ENCODE measurements around the gene FOXP1. TPM values are rescaled to one million over a fixed set of nuclear protein-coding genes. Genes with fewer than 3 reads are reported as not detected.

The FOXP1 gene
- total and polyA plus RNA-seq, 4 donors: 4.9 to 35.4 (median 32.0) TPM

DNA sequence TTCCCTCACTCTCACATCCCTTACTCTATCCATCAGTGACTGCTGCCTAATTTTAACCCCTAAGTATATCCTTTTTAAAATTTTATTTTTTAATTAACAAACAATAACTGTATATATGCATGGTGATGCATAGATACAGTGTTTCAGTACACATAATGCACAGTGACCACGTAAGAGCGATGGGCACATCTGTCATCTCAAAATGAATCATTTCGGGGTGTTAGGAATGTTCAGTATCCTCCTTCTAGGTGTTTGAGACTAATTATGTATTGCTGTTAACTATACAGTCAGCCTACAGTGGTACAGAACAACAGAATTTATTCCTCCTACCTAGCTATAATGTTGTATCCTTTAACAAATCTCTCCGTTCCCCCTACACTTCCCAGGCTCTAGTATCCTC, 307.0 kb downstream of the FOXP1 start:
- TF ChIP-seq FOXA2 (IDR thresholded peaks at IDR 0.05): no peak
- no peak for TF ChIP-seq SP1 (IDR thresholded peaks at IDR 0.05)
- Histone ChIP-seq H3K4me1 (ENCODE audit: control insufficient read depth in 4 of 4, insufficient read depth in 4 of 4, low read length in 3 of 4) (no peaks in the 10 kb centered on the region), H3K9ac (ENCODE audit: low read depth in 1 of 2, low read length in 2 of 2) (no peak overlapping the region), H3K27ac (ENCODE audit: low read depth in 1 of 2, low read length in 2 of 2) (no peak overlapping the region), H3K9me3 (ENCODE audit: control insufficient read depth in 4 of 4, low read length in 3 of 4) (no peaks in the 10 kb centered on the region), H3K27me3 (ENCODE audit: control insufficient read depth in 4 of 4, insufficient read depth in 4 of 4, low read length in 3 of 4) (no peaks in the 10 kb centered on the region), H3K4me3 (ENCODE audit: low read depth in 1 of 3, low read length in 3 of 3) (no peak overlapping the region), H3K36me3 (ENCODE audit: control insufficient read depth in 4 of 4, insufficient read depth in 3 of 4, low read depth in 1 of 4, low read length in 3 of 4) (no peaks in the 10 kb centered on the region)
- 97% methylated on average over 4 of the region's 4 CpGs for WGBS
- no peak for DNase-seq (ENCODE audit: low spot score)

DNA sequence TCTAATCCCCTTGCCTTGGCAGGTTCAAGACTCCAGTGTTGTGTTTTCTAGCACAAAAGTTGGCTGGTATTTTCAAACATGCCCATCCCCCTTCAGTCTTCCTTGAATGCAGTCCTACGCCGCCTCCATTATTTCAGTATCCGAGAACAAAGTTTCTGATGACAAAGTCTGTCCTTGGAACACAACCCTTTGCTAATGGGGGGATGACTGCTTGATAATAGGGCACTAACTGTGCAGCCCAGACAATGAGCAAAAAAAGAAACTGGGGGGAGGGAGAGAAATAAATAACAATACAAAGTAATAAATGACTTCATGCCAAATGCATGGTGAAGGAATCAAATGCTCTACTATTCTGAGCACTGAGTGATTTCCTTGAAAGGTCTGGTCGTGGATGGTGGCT, 310.1 kb downstream of the FOXP1 start:
- Histone ChIP-seq H3K4me3 (ENCODE audit: low read depth in 1 of 3, low read length in 3 of 3) (no peak overlapping the region), H3K36me3 (ENCODE audit: control insufficient read depth in 4 of 4, insufficient read depth in 3 of 4, low read depth in 1 of 4, low read length in 3 of 4) (no peaks in the 10 kb centered on the region), H3K9ac (ENCODE audit: low read depth in 1 of 2, low read length in 2 of 2) (no peak overlapping the region), H3K9me3 (ENCODE audit: control insufficient read depth in 4 of 4, low read length in 3 of 4) (no peaks in the 10 kb centered on the region), H3K27me3 (ENCODE audit: control insufficient read depth in 4 of 4, insufficient read depth in 4 of 4, low read length in 3 of 4) (no peaks in the 10 kb centered on the region), H3K27ac (ENCODE audit: low read depth in 1 of 2, low read length in 2 of 2) (no peak overlapping the region), H3K4me1 (ENCODE audit: control insufficient read depth in 4 of 4, insufficient read depth in 4 of 4, low read length in 3 of 4) (no peaks in the 10 kb centered on the region)
- TF ChIP-seq, protein P1, sequence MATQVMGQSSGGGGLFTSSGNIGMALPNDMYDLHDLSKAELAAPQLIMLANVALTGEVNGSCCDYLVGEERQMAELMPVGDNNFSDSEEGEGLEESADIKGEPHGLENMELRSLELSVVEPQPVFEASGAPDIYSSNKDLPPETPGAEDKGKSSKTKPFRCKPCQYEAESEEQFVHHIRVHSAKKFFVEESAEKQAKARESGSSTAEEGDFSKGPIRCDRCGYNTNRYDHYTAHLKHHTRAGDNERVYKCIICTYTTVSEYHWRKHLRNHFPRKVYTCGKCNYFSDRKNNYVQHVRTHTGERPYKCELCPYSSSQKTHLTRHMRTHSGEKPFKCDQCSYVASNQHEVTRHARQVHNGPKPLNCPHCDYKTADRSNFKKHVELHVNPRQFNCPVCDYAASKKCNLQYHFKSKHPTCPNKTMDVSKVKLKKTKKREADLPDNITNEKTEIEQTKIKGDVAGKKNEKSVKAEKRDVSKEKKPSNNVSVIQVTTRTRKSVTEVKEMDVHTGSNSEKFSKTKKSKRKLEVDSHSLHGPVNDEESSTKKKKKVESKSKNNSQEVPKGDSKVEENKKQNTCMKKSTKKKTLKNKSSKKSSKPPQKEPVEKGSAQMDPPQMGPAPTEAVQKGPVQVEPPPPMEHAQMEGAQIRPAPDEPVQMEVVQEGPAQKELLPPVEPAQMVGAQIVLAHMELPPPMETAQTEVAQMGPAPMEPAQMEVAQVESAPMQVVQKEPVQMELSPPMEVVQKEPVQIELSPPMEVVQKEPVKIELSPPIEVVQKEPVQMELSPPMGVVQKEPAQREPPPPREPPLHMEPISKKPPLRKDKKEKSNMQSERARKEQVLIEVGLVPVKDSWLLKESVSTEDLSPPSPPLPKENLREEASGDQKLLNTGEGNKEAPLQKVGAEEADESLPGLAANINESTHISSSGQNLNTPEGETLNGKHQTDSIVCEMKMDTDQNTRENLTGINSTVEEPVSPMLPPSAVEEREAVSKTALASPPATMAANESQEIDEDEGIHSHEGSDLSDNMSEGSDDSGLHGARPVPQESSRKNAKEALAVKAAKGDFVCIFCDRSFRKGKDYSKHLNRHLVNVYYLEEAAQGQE (IDR thresholded peaks at IDR 0.05): no peak
- TF ChIP-seq, protein P2, sequence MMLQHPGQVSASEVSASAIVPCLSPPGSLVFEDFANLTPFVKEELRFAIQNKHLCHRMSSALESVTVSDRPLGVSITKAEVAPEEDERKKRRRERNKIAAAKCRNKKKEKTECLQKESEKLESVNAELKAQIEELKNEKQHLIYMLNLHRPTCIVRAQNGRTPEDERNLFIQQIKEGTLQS (IDR thresholded peaks at IDR 0.05): no peak
- TF ChIP-seq HNF4A (conservative IDR thresholded peaks at IDR 0.05): no peak
- no peak for TF ChIP-seq RXRA (IDR thresholded peaks at IDR 0.05)
- 95% methylated on average over 4 of the region's 4 CpGs for WGBS
- no peak for DNase-seq (ENCODE audit: low spot score)

DNA sequence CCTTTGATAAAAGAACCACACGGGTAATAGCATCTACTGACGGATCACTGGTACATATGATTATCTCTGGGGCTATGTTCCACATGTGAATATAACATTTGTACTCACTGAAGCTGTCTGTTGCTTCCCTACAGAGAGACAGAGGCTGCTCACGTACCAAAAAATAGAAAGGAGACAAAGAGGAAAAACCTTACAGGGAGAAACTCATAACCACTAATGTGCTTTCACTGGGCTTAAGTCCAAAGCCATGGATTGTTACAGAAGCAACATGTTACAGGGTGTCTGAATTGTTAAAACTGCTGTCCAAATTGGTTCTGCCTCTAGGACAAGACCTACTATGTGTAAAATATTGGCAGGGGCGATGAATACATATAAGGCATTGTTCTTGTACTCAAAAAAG, 311.9 kb downstream of the FOXP1 start:
- Histone ChIP-seq H3K36me3 (ENCODE audit: control insufficient read depth in 4 of 4, insufficient read depth in 3 of 4, low read depth in 1 of 4, low read length in 3 of 4) (no peaks in the 10 kb centered on the region), H3K4me1 (ENCODE audit: control insufficient read depth in 4 of 4, insufficient read depth in 4 of 4, low read length in 3 of 4) (no peaks in the 10 kb centered on the region), H3K9ac (ENCODE audit: low read depth in 1 of 2, low read length in 2 of 2) (no peak overlapping the region), H3K4me3 (ENCODE audit: low read depth in 1 of 3, low read length in 3 of 3) (no peak overlapping the region), H3K9me3 (ENCODE audit: control insufficient read depth in 4 of 4, low read length in 3 of 4) (no peaks in the 10 kb centered on the region), H3K27me3 (ENCODE audit: control insufficient read depth in 4 of 4, insufficient read depth in 4 of 4, low read length in 3 of 4) (no peaks in the 10 kb centered on the region), H3K27ac (ENCODE audit: low read depth in 1 of 2, low read length in 2 of 2) (no peak overlapping the region)
- WGBS: 94% methylated on average over 4 of the region's 4 CpGs
- DNase-seq (ENCODE audit: low spot score): no peak
- no peak for TF ChIP-seq FOXA2 (IDR thresholded peaks at IDR 0.05)
- TF ChIP-seq NR2F2 (IDR thresholded peaks at IDR 0.05): no peak
- no peak for TF ChIP-seq HNF4A (conservative IDR thresholded peaks at IDR 0.05)
- no peak for TF ChIP-seq GABPA (IDR thresholded peaks at IDR 0.05 in 1 of 2, conservative IDR thresholded peaks at IDR 0.05 in 1 of 2)
- TF ChIP-seq, protein P3, sequence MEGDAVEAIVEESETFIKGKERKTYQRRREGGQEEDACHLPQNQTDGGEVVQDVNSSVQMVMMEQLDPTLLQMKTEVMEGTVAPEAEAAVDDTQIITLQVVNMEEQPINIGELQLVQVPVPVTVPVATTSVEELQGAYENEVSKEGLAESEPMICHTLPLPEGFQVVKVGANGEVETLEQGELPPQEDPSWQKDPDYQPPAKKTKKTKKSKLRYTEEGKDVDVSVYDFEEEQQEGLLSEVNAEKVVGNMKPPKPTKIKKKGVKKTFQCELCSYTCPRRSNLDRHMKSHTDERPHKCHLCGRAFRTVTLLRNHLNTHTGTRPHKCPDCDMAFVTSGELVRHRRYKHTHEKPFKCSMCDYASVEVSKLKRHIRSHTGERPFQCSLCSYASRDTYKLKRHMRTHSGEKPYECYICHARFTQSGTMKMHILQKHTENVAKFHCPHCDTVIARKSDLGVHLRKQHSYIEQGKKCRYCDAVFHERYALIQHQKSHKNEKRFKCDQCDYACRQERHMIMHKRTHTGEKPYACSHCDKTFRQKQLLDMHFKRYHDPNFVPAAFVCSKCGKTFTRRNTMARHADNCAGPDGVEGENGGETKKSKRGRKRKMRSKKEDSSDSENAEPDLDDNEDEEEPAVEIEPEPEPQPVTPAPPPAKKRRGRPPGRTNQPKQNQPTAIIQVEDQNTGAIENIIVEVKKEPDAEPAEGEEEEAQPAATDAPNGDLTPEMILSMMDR (IDR thresholded peaks at IDR 0.05; ENCODE audit: low read depth, low read length, missing input control): no peak
- TF ChIP-seq, protein P1 (IDR thresholded peaks at IDR 0.05): no peak
- TF ChIP-seq, protein P2 (IDR thresholded peaks at IDR 0.05): no peak
- TF ChIP-seq FOXA1 (IDR thresholded peaks at IDR 0.05): no peak
- TF ChIP-seq RXRA (IDR thresholded peaks at IDR 0.05): no peak
- TF ChIP-seq EGR1 (IDR thresholded peaks at IDR 0.05; ENCODE audit: low read depth in 2 of 2): no peak
- TF ChIP-seq RAD21 (IDR thresholded peaks at IDR 0.05): no peak
- TF ChIP-seq JUND (IDR thresholded peaks at IDR 0.05): no peak
